Activated CD4-positive, alpha-beta memory T cell treated with anti-CD3 and anti-CD28 coated beads for 36 hours (primary cell): ENCODE data around the gene DPH3. TPM values are rescaled to one million over a fixed set of nuclear protein-coding genes. Genes with fewer than 3 reads are reported as not detected.

ENCODE experiments used
- CTCF ChIA-PET: fragments of 350-600 bp; sonication (Branson Sonifier 250); formaldehyde crosslinking; loops from one replicate; lab custom pipeline; 2021; ENCODE audit warnings: antibody characterized with exemption, inconsistent platforms; lab: Charles Lee
- POLR2A ChIA-PET: fragments of 350-600 bp; sonication (Branson Sonifier 250); formaldehyde crosslinking; loops from one replicate; lab custom pipeline; 2021; ENCODE audit warnings: antibody characterized with exemption; lab: Charles Lee
- DNase-seq: peaks from one replicate; pipeline ENCODE4 v3.0.0-alpha.2; 2020
- H3K27ac Mint-ChIP-seq: one replicate; pipeline ENCODE4 v1.8.0; 2021; ENCODE audit warnings: mixed read lengths
- H3K27me3 Mint-ChIP-seq: one replicate; pipeline ENCODE4 v1.8.0; 2021; ENCODE audit warnings: mixed read lengths
- H3K36me3 Mint-ChIP-seq: one replicate; pipeline ENCODE4 v1.8.0; 2021; ENCODE audit warnings: mixed read lengths
- H3K4me1 Mint-ChIP-seq: one replicate; pipeline ENCODE4 v1.8.0; 2021; ENCODE audit warnings: low read depth, mixed read lengths
- H3K4me3 Mint-ChIP-seq: one replicate; pipeline ENCODE4 v1.8.0; 2021; ENCODE audit warnings: mild to moderate bottlenecking, mixed read lengths
- H3K9me3 Mint-ChIP-seq: one replicate; pipeline ENCODE4 v1.8.0; 2021; ENCODE audit warnings: mixed read lengths
- intact Hi-C: fragments of 100-400 bp; cut with micrococcal nuclease; formaldehyde crosslinking; loops from one replicate; pipeline ENCODE4 v1.15.1; 2023
- total RNA-seq, 2 experiments: library from RNA; stranded (reverse); gene quantifications; one replicate each; pipeline ENCODE4 v1.2.3, GENCODE V29; 2021

Gene DPH3
- total RNA-seq, 2 experiments from 2014 or later, result 23.4 TPM

DNA sequence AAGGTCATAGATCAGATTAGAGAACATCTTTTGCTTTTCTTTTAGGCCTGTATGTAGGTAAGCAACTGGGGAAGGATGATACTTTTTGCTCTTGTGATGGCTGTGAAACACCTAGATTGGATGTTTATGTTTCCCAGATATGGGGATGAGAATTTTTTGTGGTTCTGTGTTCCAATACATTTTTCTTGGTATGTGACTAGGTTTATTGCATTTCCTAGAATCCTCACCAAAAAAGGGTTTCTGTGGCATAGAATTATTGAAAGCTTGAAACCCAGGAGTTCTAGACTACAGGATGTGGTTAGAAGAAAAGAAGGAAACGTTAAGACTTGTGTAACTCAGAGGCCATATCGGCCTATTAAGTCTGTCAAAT, 26.1 kb upstream of the DPH3 start:
- Mint-ChIP-seq H3K9me3 (peaks cover 13% of the 10 kb centered on the region), H3K27me3 (no peaks in the 10 kb centered on the region), H3K4me3 (peak overlapping the region; percentile 45), H3K36me3 (peaks cover 30% of the 10 kb centered on the region), H3K4me1 (peaks cover 89% of the 10 kb centered on the region), H3K27ac (peak overlapping the region; percentile 85)
- ChIA-PET CTCF (interaction anchor here (0.6 to 9.8 kb wide), 28 partner anchors 9 to 1208 kb away, joined by 3 to 228 read pairs (median 5); partner anchors contain the start of genes DPH3, OXNAD1 and RFTN1), POLR2A (interaction anchor here (0.6 to 1.8 kb wide), 10 partner anchors 9 to 496 kb away, joined by 3 to 13 read pairs (median 4); partner anchors contain the start of genes DPH3 and OXNAD1)
- DNase-seq, result no peak
- intact Hi-C loops, result loop anchor here (1.0 to 5.0 kb wide), 9 partner anchors 10 to 596 kb away; no protein-coding TSS in a partner anchor

DNA sequence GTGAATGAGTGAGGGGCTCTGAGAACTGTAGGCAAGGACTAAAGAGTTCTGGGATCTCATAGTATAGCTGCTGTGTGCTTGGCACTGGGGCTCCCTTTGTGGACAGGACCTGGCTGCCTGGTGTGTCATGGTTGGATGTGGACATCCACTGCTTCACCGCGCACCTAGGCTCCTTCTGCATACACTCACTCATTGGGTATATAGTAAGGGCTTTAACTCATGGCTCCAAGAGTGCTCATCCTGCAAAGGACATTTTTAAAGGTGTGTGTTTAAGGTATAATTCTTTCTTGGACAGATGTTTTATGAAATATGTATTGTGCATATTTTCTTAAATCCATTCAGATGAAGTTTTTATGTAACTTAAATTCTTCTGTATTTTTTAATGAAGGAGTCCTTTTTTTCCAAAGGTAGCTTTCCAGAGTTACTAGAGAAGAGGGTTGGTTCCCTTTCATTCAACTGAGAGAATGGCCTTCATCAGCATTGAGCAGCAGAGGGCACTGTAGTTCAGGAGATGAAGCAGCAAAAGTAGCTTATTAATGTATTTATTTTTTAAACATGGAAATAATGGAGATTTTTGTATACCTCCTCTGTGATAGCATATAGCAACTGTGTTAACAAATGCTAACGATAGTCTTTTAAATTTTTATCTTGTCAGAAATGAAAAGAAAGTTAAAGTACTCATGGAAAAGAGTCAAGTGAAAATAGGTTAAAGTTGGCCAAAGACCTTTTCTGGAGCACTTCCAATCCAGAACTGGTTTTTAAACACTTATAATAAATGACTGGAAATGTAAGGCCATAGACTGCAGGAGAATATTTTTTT, 25.5 kb upstream of the DPH3 start:
- Mint-ChIP-seq H3K9me3 (peaks cover 13% of the 10 kb centered on the region), H3K27ac (peak overlapping the region; percentile 85), H3K27me3 (no peaks in the 10 kb centered on the region), H3K36me3 (peaks cover 24% of the 10 kb centered on the region), H3K4me3 (peak overlapping the region; percentile 45), H3K4me1 (peaks cover 89% of the 10 kb centered on the region)
- intact Hi-C loops, result loop anchor here (1.0 to 5.0 kb wide), 6 partner anchors 29 to 597 kb away; no protein-coding TSS in a partner anchor
- ChIA-PET POLR2A (interaction anchor here (1.0 to 1.8 kb wide), 9 partner anchors 9 to 221 kb away, joined by 4 to 13 read pairs (median 4); partner anchors contain the start of genes DPH3 and OXNAD1), CTCF (interaction anchor here (0.6 to 9.8 kb wide), 30 partner anchors 9 to 1207 kb away, joined by 3 to 228 read pairs (median 4); partner anchors contain the start of genes DPH3, OXNAD1 and RFTN1)
- peak; percentile 70 for DNase-seq

DNA sequence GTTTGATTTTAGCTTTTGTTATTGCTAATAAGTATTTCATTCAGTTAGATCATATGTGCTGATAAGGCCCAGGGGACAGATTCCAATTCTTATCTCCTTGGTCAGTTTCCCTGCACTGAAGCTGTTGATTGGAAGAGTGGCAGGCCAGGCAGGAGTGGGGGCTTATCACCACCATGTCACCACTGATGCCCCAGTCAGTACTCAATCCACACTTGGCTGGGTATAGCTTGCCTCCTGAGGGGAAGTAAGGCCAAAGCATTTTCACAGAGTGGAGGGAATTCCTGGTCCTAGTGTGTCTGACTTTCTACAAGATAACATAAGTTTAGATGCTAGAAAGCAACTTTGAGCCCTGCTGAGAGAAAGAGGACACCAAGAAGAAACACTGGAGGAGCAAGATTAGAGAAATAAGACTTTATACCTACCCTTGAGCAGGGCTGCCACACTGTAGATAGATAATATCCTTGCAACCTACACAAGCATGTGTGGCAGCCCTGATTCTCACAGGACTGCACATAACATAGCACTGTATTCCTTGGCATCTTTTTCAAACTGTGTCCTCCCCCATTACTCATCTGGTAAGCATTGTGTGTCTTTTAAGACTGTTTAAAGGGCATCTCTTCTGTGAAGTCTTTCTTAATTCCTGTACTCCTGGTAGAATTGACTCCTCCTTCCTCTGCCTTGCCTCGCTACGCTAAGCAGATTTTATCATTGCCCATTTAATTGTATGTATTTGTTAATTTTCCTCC, 24.6 kb upstream of the DPH3 start:
- H3K27me3 Mint-ChIP-seq, result no peaks in the 10 kb centered on the region
- ChIA-PET CTCF (interaction anchor here (0.9 to 9.8 kb wide), 14 partner anchors 12 to 307 kb away, joined by 3 to 228 read pairs (median 12); partner anchors contain the start of genes DPH3, OXNAD1 and RFTN1), POLR2A (interaction anchor here (1.1 to 1.4 kb wide), 6 partner anchors 11 to 223 kb away, joined by 3 to 7 read pairs (median 3); partner anchors contain the start of genes DPH3 and OXNAD1)
- no peak for DNase-seq
- H3K4me1 Mint-ChIP-seq, result peaks cover 92% of the 10 kb centered on the region
- intact Hi-C loops, result loop anchor here (5.0 to 10.0 kb wide), 3 partner anchors 173 to 945 kb away; no protein-coding TSS in a partner anchor
- H3K9me3 Mint-ChIP-seq, result peaks cover 13% of the 10 kb centered on the region
- peaks cover 21% of the 10 kb centered on the region for H3K36me3 Mint-ChIP-seq
- H3K4me3 Mint-ChIP-seq, result peak overlapping the region; percentile 70
- H3K27ac Mint-ChIP-seq, result peak overlapping the region; percentile 85

DNA sequence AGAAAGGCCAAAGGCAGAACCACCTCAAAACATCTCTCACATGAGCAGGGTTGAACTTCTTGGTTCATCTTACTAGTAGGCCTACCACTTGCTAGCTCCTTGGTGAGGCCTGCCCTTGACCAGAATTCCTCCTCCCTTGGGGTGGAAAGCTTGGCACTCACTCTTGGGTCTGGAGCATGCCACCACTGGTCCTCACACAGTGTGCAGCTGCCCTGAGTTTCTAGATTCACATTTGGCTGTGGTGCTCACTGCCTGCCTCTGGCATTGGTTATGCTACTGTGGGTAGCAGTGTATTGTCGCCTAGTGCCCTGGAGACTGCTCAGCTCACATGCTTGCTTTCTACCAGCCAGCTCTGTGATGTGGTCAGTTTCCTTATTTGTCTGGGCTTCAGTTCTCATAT, 23.9 kb upstream of the DPH3 start:
- Mint-ChIP-seq H3K9me3 (peaks cover 10% of the 10 kb centered on the region), H3K36me3 (peaks cover 17% of the 10 kb centered on the region), H3K27ac (peak overlapping the region; percentile 85), H3K4me3 (peak overlapping the region; percentile 70), H3K4me1 (peaks cover 87% of the 10 kb centered on the region), H3K27me3 (no peaks in the 10 kb centered on the region)
- no peak for DNase-seq
- ChIA-PET CTCF (interaction anchor here (1.0 to 9.8 kb wide), 11 partner anchors 12 to 308 kb away, joined by 3 to 228 read pairs (median 6); partner anchors contain the start of genes DPH3, OXNAD1 and RFTN1), POLR2A (interaction anchor here (1.1 to 1.4 kb wide), 6 partner anchors 12 to 223 kb away, joined by 3 to 7 read pairs (median 3); partner anchors contain the start of genes DPH3 and OXNAD1)
- intact Hi-C loops, result loop anchor here (5.0 to 10.0 kb wide), 3 partner anchors 174 to 946 kb away; no protein-coding TSS in a partner anchor

DNA sequence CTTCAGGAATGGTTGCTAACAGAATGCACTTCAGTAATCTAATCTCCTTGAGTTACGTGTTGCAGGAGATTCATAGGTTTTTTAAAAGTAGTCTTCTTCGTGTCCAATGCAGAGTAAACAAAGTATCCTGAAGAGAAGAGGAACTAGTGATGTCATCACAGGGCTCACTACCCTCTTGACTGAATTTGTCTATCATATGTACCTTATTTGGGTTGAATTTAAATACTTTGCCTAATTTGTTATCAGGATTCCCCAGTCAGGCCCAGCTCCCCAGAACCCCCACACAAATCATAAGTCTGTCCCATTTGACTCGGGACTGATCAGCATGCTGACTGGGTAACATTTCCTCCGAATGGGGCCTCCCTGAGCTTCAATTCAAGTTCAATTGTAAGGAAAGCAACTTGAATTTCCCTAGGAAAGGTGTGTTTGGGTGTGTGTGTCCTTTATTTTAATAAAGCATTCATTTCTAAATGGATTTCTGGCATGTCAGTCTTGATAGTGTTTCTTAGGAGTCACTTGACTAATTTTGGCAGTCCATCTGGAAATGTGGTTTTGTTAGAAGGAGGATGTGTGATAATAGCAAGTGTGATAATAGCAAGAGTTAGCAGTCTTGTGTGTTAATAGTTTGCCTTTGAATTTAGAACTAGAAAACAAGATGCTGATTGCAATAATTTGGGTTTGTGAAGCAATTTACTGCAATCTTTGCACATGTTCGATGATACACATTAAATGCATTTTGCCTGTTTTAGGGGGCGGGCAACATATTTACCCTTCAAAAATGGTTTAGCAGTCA, 22.2 kb upstream of the DPH3 start:
- ChIA-PET CTCF (interaction anchor here (0.7 to 3.4 kb wide), 11 partner anchors 8 to 265 kb away, joined by 3 to 28 read pairs (median 5); partner anchors contain the start of genes DPH3 and OXNAD1), POLR2A (interaction anchor here (0.9 to 1.8 kb wide), 6 partner anchors 16 to 263 kb away, joined by 3 to 15 read pairs (median 4); partner anchors contain the start of genes DPH3 and OXNAD1)
- no peaks in the 10 kb centered on the region for H3K9me3 Mint-ChIP-seq
- intact Hi-C loops, result loop anchor here (1.0 to 10.0 kb wide), 6 partner anchors 22 to 948 kb away; partner anchors contain the start of gene OXNAD1
- peak overlapping the region; percentile 70 for H3K4me3 Mint-ChIP-seq
- H3K4me1 Mint-ChIP-seq, result peaks cover 81% of the 10 kb centered on the region
- H3K27me3 Mint-ChIP-seq, result no peaks in the 10 kb centered on the region
- H3K27ac Mint-ChIP-seq, result peak overlapping the region; percentile 85
- peaks cover 18% of the 10 kb centered on the region for H3K36me3 Mint-ChIP-seq
- no peak for DNase-seq

DNA sequence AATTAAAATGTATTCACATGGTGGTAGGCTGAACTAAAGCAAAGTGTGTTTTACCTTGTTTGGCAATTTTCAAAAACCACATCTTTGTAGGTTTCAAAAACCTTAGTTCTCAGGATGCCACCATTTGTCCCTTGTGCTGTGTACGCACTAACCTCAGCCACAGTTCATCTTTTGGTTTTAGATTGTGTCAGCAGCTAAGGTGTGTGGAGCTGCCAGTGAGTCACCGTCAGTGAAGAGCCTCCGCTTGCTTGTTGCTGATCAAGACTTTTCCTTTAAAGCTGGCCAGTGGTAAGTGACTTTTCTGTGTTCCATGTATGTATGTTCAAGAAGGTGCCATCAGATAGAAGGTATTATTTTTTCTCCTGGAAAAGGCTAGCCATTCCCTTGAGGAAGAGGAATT, 21.4 kb upstream of the DPH3 start:
- CTCF ChIA-PET, result interaction anchor here (1.2 to 3.4 kb wide), 10 partner anchors 9 to 265 kb away, joined by 3 to 28 read pairs (median 5); partner anchors contain the start of genes DPH3 and OXNAD1
- intact Hi-C loops, result loop anchor here (1.0 to 10.0 kb wide), 6 partner anchors 21 to 949 kb away; partner anchors contain the start of gene OXNAD1
- H3K36me3 Mint-ChIP-seq, result peaks cover 20% of the 10 kb centered on the region

DNA sequence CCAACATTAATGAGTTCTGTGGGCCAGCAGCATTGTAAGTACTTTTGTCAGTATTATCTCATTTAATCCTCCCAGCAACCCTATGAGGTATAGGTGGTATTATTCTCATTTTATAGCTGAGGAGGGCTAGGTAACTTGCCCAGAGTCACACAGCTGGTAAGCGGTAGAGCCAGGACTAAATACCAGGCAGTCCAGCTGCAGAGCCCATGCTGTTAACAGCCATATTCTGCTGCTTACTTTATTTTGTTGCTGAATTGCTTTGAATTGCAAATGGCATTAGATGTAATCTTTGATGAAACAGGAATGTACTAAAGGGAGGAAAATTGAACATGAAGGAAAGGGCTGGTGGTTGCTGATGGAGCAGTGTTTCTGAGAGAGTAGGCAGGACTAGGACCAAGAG, 19.9 kb upstream of the DPH3 start:
- Mint-ChIP-seq H3K4me3 (no peak overlapping the region), H3K36me3 (peaks cover 20% of the 10 kb centered on the region)

More for the DNA sequence above, 21.4 kb upstream of the DPH3 start:
- H3K4me3 Mint-ChIP-seq, result peak overlapping the region; percentile 70
- POLR2A ChIA-PET, result interaction anchor here (0.9 to 1.8 kb wide), 7 partner anchors 16 to 264 kb away, joined by 3 to 15 read pairs (median 3); partner anchors contain the start of genes DPH3 and OXNAD1
- DNase-seq, result peak; percentile 81
- no peaks in the 10 kb centered on the region for H3K9me3 Mint-ChIP-seq
- peak overlapping the region; percentile 85 for H3K27ac Mint-ChIP-seq
- H3K27me3 Mint-ChIP-seq, result no peaks in the 10 kb centered on the region
- H3K4me1 Mint-ChIP-seq, result peaks cover 74% of the 10 kb centered on the region

DNA sequence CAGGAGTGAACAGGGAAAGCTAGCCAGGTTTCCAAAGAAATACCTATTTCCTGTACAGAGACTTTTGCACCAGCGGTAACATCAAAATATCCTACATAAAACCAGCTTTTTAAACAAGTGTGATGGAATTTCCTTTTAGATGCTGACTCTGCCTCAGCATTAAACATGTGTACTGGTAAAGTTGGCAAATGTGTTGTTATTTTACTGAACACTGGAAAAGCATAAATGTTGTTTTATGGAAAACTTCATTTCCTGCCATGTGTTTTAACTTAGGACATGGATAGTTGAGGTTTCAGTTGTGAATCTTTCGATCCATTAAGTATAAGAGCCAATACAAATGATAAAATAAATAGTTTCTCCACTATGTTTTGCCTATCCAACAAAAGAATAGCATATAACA, 15.9 kb upstream of the DPH3 start:
- Mint-ChIP-seq H3K4me3 (no peak overlapping the region), H3K27ac (no peak overlapping the region), H3K27me3 (no peaks in the 10 kb centered on the region), H3K4me1 (peaks cover 21% of the 10 kb centered on the region), H3K9me3 (no peaks in the 10 kb centered on the region), H3K36me3 (peaks cover 19% of the 10 kb centered on the region)
- ChIA-PET POLR2A (no interaction called here), CTCF (interaction anchor here (1.8 to 2.4 kb wide), 2 partner anchors 10 to 12 kb away, joined by 6 to 9 read pairs; no protein-coding TSS in a partner anchor)
- no peak for DNase-seq
- intact Hi-C loops, result loop anchor here (10.0 kb wide), 1 partner anchor 954 kb away; no protein-coding TSS in a partner anchor

More for the DNA sequence above, 19.9 kb upstream of the DPH3 start:
- Mint-ChIP-seq H3K27me3 (no peaks in the 10 kb centered on the region), H3K4me1 (peaks cover 59% of the 10 kb centered on the region), H3K9me3 (no peaks in the 10 kb centered on the region), H3K27ac (peak overlapping the region; percentile 85)
- intact Hi-C loops, result loop anchor here (5.0 to 10.0 kb wide), 3 partner anchors 178 to 950 kb away; no protein-coding TSS in a partner anchor
- CTCF ChIA-PET, result interaction anchor here (3.4 kb wide), 1 partner anchor 35 kb away, joined by 28 read pairs; no protein-coding TSS in a partner anchor
- no peak for DNase-seq
- POLR2A ChIA-PET, result no interaction called here

DNA sequence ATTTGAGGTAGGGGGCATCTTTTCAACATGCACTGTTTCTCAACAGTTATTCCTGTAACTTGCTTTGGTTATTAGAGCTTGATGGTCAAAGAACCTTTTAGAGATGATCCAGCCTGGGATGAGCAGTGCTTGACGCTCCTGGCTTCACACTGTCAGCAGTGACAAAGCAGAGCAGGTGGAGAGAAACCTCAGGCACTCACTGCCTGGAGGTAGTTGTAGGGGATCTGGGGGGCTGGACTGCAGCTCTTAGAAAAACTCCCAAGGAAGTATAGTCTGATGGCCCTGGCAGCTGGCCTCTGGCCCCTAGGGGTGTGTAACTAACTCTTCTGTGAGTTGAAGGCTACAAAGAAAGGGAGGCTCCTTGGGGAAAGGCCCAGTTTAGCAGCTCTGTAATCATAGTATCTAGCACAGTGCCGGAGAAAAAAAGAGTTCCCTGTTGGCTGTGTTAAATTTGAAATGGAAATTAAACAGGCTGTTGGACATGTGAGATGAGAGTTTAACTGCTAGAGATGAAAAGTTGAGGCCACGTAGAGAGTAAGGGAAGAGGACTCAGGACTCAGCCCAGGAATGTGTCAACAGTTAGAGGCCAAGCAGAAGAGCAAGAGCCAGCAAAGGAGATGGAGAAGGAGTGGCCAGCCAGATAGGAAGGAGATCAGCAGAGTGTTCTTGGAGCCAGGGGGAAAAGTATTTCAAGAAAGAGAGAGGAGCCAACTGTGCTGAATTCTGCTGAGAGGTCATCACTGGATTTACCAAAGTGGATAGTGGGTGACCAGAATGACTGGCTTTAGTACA, 14.5 kb upstream of the DPH3 start:
- Mint-ChIP-seq H3K27ac (no peak overlapping the region), H3K27me3 (no peaks in the 10 kb centered on the region), H3K4me1 (peaks cover 7% of the 10 kb centered on the region), H3K36me3 (peaks cover 23% of the 10 kb centered on the region), H3K4me3 (no peak overlapping the region), H3K9me3 (no peaks in the 10 kb centered on the region)
- ChIA-PET CTCF (no interaction called here), POLR2A (interaction anchor here (1.5 kb wide), 1 partner anchor 14 kb away, joined by 3 read pairs; the partner anchor contains the start of gene OXNAD1)
- DNase-seq, result no peak
- intact Hi-C loops, result no loop called here
